ENCODE data around the gene ATG9A. TPM values are rescaled to one million over a fixed set of nuclear protein-coding genes. Genes with fewer than 3 reads are reported as not detected.
"Not testable (repeated sequence)": the region's sequence is repeated elsewhere in the genome, so short reads cannot be mapped to it uniquely, and the experiment has no call there.

Gene ATG9A
- total RNA-seq, 1 donor from 2014 or later = 78.2 TPM

GRCh38 chr2:219269362-219270054, 40.1 kb upstream of the ATG9A start:
- TF ChIP-seq CTCF (IDR thresholded peaks at IDR 0.05; ENCODE audit: borderline replicate concordance) = no peak
- H3K27ac ChIP-seq (replicated peaks) = peak overlapping the region; percentile 25
- H3K9me3 ChIP-seq (replicated peaks) = no peaks in the 10 kb centered on the region
- peaks cover 19% of the 10 kb centered on the region for H3K4me1 ChIP-seq
- intact Hi-C loops (cut with micrococcal nuclease) = no loop called here
- H3K36me3 ChIP-seq = no peaks in the 10 kb centered on the region
- no peak for DNase-seq
- no peak overlapping the region for H3K4me3 ChIP-seq
- H3K27me3 ChIP-seq (ENCODE audit: low read depth) = no peaks in the 10 kb centered on the region

- TF ChIP-seq CTCF (IDR thresholded peaks at IDR 0.05; ENCODE audit: borderline replicate concordance) = no peak
- intact Hi-C loops (cut with micrococcal nuclease) = no loop called here
- peaks cover 11% of the 10 kb centered on the region for H3K4me1 ChIP-seq
- H3K4me3 ChIP-seq = no peak overlapping the region
- no peak for DNase-seq
- no peaks in the 10 kb centered on the region for H3K9me3 ChIP-seq (replicated peaks)
- no peaks in the 10 kb centered on the region for H3K27me3 ChIP-seq (ENCODE audit: low read depth)
- no peak overlapping the region for H3K27ac ChIP-seq (replicated peaks)
- no peaks in the 10 kb centered on the region for H3K36me3 ChIP-seq
Observed at GRCh38 chr2:219268294-219268693, 38.9 kb upstream of the ATG9A start.

GRCh38 chr2:219266886-219267285, 37.5 kb upstream of the ATG9A start:
- no peak overlapping the region for H3K27ac ChIP-seq (replicated peaks)
- peaks cover 11% of the 10 kb centered on the region for H3K4me1 ChIP-seq
- peaks cover 10% of the 10 kb centered on the region for H3K27me3 ChIP-seq (ENCODE audit: low read depth)
- no peaks in the 10 kb centered on the region for H3K36me3 ChIP-seq
- no peak for TF ChIP-seq CTCF (IDR thresholded peaks at IDR 0.05; ENCODE audit: borderline replicate concordance)
- H3K9me3 ChIP-seq (replicated peaks) = no peaks in the 10 kb centered on the region
- DNase-seq = no peak
- H3K4me3 ChIP-seq = no peak overlapping the region
- intact Hi-C loops (cut with micrococcal nuclease) = no loop called here

- Histone ChIP-seq H3K9me3 (replicated peaks) (no peaks in the 10 kb centered on the region), H3K4me3 (no peak overlapping the region), H3K4me1 (peaks cover 11% of the 10 kb centered on the region), H3K27me3 (ENCODE audit: low read depth) (peaks cover 15% of the 10 kb centered on the region), H3K27ac (replicated peaks) (no peak overlapping the region), H3K36me3 (no peaks in the 10 kb centered on the region)
- TF ChIP-seq CTCF (IDR thresholded peaks at IDR 0.05; ENCODE audit: borderline replicate concordance) = no peak
- intact Hi-C loops (cut with micrococcal nuclease) = no loop called here
- no peak for DNase-seq
Observed at GRCh38 chr2:219266232-219266631, 36.8 kb upstream of the ATG9A start.

GRCh38 chr2:219261024-219261855, 31.8 kb upstream of the ATG9A start:
- no peak for TF ChIP-seq CTCF (IDR thresholded peaks at IDR 0.05; ENCODE audit: borderline replicate concordance)
- Histone ChIP-seq H3K4me3 (no peak overlapping the region), H3K27ac (replicated peaks) (no peak overlapping the region), H3K4me1 (no peaks in the 10 kb centered on the region), H3K27me3 (ENCODE audit: low read depth) (peaks cover 58% of the 10 kb centered on the region), H3K36me3 (no peaks in the 10 kb centered on the region), H3K9me3 (replicated peaks) (no peaks in the 10 kb centered on the region)
- no peak for DNase-seq
- intact Hi-C loops (cut with micrococcal nuclease) = no loop called here

- intact Hi-C loops (cut with micrococcal nuclease); H3K27ac ChIP-seq (replicated peaks); H3K36me3 ChIP-seq; H3K4me3 ChIP-seq; DNase-seq; H3K9me3 ChIP-seq (replicated peaks): not testable (repeated sequence)
- H3K27me3 ChIP-seq (ENCODE audit: low read depth) = peaks cover 64% of the 10 kb centered on the region
- H3K4me1 ChIP-seq = peaks cover 12% of the 10 kb centered on the region
Observed at GRCh38 chr2:219258942-219259341, 29.5 kb upstream of the ATG9A start.
